ENCODE data around the gene COQ3. TPM values are rescaled to one million over a fixed set of nuclear protein-coding genes. Genes with fewer than 3 reads are reported as not detected.

Gene COQ3
- polyA plus RNA-seq (ENCODE audit: insufficient read length in 12 of 12): 10 to 100 TPM in 3 of 12 donors, 1 to 10 TPM in 7, not detected in 2; 6.5 to 10.7 (median 9.8) TPM
- long read RNA-seq, donor 1, partial matches to known transcripts: 0 of 1 reads
- long read RNA-seq, donor 1, other reads (novel, unspliced or antisense): 0 of 1 reads
- long read RNA-seq, donor 2, transcript COQ3-201 (7 exons, 1,335 nt): major isoform, 6 of 6 reads
- long read RNA-seq, donor 2, partial matches to known transcripts: 0 of 6 reads
- long read RNA-seq, donor 2, other reads (novel, unspliced or antisense): 0 of 6 reads
- long read RNA-seq, donor 3, transcript COQ3-201 (7 exons, 1,335 nt): major isoform, 5 of 5 reads
- long read RNA-seq, donor 3, partial matches to known transcripts: 0 of 5 reads
- long read RNA-seq, donor 3, other reads (novel, unspliced or antisense): 0 of 5 reads
- long read RNA-seq, donor 4, partial matches to known transcripts: 0 of 1 reads
- long read RNA-seq, donor 4, other reads (novel, unspliced or antisense): 0 of 1 reads
- long read RNA-seq, donor 5, transcript COQ3-201 (7 exons, 1,335 nt): major isoform, 7 of 7 reads
- long read RNA-seq, donor 5, partial matches to known transcripts: 0 of 7 reads
- long read RNA-seq, donor 5, other reads (novel, unspliced or antisense): 0 of 7 reads
- long read RNA-seq, donor 6, transcript COQ3-201 (7 exons, 1,335 nt): major isoform, 5 of 5 reads
- long read RNA-seq, donor 6, partial matches to known transcripts: 0 of 5 reads
- long read RNA-seq, donor 6, other reads (novel, unspliced or antisense): 0 of 5 reads
- long read RNA-seq, donor 7, partial matches to known transcripts: 0 of 1 reads
- long read RNA-seq, donor 7, other reads (novel, unspliced or antisense): 0 of 1 reads
- long read RNA-seq, donor 8, transcript COQ3-201 (7 exons, 1,335 nt): major isoform, 6 of 6 reads
- long read RNA-seq, donor 8, partial matches to known transcripts: 0 of 6 reads
- long read RNA-seq, donor 8, other reads (novel, unspliced or antisense): 0 of 6 reads
- long read RNA-seq, donor 9, partial matches to known transcripts: 0 of 4 reads
- long read RNA-seq, donor 9, other reads (novel, unspliced or antisense): 0 of 4 reads
- long read RNA-seq, donor 10, partial matches to known transcripts: 0 of 2 reads
- long read RNA-seq, donor 10, other reads (novel, unspliced or antisense): 0 of 2 reads
- long read RNA-seq, donor 11, transcript COQ3-201 (7 exons, 1,335 nt): major isoform, 5 of 5 reads
- long read RNA-seq, donor 11, partial matches to known transcripts: 0 of 5 reads
- long read RNA-seq, donor 11, other reads (novel, unspliced or antisense): 0 of 5 reads

GRCh38 chr6:99393698-99394531, at the start of gene COQ3:
COQ3 (minus strand) TSS chr6:99394195; CDS start chr6:99394179, 16 bp downstream.
- DNase-seq: peak; percentile 85

- peak; percentile 14 for DNase-seq
These were observed 40.9 kb upstream of the COQ3 start for GRCh38 chr6:99434702-99435530.

GRCh38 chr6:99432877-99433276, 38.9 kb upstream of the COQ3 start:
- DNase-seq: no peak

GRCh38 chr6:99431901-99432300, 37.9 kb upstream of the COQ3 start:
- no peak for DNase-seq

- no peak for DNase-seq
These were observed 34.0 kb upstream of the COQ3 start for GRCh38 chr6:99427988-99428387.

- DNase-seq: peak; percentile 2
These were observed 32.4 kb upstream of the COQ3 start for GRCh38 chr6:99426451-99426757.

- DNase-seq: peak; percentile 93
These were observed 31.9 kb upstream of the COQ3 start for GRCh38 chr6:99425647-99426450.

GRCh38 chr6:99424761-99425646, 31.0 kb upstream of the COQ3 start, which contains the start of gene PNISR:
PNISR (minus strand) TSS chr6:99425308; CDS start chr6:99414659, 10,649 bp downstream.
- peak; percentile 97 for DNase-seq

GRCh38 chr6:99424022-99424421, 30.0 kb upstream of the COQ3 start:
- no peak for DNase-seq

GRCh38 chr6:99422912-99423311, 28.9 kb upstream of the COQ3 start:
- no peak for DNase-seq

GRCh38 chr6:99416892-99417767, 23.1 kb upstream of the COQ3 start:
- no peak for DNase-seq

GRCh38 chr6:99416226-99416625, 22.2 kb upstream of the COQ3 start:
- DNase-seq: no peak

- DNase-seq: no peak
These were observed 21.5 kb upstream of the COQ3 start for GRCh38 chr6:99415446-99415845.

- DNase-seq: no peak
These were observed 18.1 kb upstream of the COQ3 start for GRCh38 chr6:99412065-99412464.

- DNase-seq: no peak
These were observed 15.7 kb upstream of the COQ3 start for GRCh38 chr6:99409672-99410071.

GRCh38 chr6:99407076-99407475, 13.1 kb upstream of the COQ3 start:
- no peak for DNase-seq

- no peak for DNase-seq
These were observed 8.5 kb upstream of the COQ3 start for GRCh38 chr6:99402448-99402847.
